DMS 273 (cell line): ENCODE measurements around the gene FXYD2.
A peak's percentile ranks its signal among the peaks of the same experiment; 100 is the strongest.

Experiments used
- DNase-seq: peaks from one replicate; lab custom pipeline; 2025; ENCODE audit not compliant: unreplicated experiment; lab: John Stamatoyannopoulos, UW

FXYD2 gene

DNA sequence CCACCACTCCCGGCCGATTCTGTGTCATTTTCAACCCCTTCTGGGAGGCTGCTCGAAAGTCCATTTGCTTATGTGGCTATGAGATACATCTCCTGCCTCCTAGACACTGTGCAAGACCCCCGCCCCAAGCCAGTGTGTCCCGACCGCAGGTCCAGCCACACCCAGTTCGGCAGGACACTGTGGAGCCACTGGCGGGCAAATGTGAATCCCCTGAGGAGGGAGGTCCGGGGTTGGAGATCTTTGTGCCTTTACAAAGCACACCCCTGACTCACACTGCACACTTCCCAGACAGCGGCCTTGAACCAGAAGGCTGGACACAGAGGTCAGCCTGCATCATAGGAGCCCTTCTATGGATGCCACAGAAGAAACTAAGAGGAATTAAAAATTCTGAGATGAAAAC is 34.5 kb upstream of the FXYD2 start:
- no peak for DNase-seq

DNA sequence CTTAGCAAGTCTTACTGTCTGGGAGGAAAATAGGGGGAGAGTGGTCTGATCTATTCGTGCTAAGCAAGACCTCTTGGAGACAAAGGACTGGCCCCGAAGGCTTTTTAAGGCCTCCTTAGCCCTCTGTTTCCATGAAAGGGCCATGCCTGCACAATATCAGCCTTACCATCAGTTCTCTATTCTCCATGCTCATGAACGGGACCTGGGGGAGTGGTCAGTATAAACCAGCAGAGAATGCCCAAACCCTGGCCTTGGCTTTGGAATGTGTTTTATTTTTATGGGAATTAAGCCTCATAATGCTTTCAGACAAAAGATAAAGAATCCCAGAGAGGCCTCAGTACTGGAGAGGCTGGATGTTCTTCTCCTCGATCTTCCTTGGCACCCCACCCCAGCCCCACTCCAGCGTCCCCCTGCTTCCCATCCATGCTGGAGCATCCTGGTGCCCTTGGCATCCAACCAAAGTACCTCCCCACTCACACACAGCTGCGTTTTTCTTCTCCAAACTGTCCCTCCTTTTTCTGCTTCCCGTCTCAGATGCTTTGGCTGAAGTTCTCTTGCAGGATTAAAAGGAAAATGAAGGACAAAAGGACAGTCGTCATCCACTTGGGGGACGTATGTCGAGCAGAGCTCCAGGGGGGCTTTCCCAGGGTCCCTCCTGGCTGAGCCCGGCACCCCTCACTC is 33.3 kb upstream of the FXYD2 start:
- no peak for DNase-seq

DNA sequence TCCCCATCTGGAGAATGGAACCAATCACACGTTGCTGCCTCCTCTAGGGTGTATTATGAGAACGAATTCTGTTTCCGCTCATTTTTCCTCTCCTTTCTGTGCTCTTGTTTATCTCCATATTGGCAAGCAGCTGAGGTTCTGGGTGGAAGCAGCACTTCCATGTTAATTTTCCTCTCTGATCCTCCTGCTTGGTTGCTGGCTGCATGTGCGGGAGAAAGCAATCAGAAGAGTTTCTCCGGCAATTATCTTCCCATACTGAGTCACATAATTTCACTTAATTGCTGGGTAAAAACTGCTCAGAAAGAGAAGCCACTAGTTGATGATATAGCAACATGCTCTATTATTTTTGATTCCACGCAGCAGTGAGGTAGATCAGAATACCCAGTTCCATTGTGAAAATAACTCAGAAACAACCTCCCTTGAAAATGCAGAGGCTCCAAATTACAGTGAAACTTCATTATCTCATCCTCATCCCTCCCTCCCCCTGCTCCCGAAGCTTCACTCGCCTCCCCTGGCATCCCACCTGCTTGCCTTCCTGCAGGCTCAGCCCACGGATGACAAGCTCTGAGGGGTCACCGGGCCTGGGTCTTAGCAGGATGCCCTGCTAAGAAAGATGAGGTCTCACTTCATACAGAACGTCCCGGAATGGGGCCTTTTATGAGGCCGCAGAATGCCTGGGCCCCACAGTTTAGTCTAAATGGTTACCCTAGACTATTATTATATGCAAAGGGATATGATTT is 31.5 kb upstream of the FXYD2 start:
- DNase-seq: no peak

DNA sequence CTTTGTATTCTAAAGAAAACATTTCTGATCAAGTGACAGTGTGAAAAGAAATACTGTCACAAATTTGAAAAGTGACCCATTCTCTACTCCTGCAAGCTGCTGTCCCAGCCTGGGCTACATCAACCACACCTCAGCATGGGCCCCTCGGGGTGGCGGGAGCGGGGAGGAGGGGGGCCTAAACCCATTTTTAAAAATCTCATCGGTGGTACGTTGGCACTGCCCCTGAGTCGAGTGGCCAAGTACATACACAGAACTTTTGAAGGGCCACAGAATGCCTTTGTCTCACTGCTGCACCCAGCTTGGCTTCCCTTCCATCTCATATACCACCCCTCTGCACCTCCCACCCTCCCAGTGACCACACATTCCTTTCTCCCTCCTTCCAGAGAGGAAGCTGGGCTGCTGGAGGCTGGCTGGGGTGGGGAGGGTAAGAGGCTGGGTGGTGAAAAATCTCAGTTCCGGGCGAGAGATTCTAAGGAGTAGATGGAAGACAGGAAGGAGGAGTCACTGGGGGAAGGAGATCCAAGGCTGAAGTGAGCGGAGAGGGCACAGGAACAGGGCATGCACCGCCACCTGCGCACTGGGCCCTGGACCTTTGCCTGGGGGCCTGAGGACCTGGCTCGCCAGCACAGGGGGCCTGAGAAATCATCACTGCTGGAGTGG is 30.8 kb upstream of the FXYD2 start:
- no peak for DNase-seq

DNA sequence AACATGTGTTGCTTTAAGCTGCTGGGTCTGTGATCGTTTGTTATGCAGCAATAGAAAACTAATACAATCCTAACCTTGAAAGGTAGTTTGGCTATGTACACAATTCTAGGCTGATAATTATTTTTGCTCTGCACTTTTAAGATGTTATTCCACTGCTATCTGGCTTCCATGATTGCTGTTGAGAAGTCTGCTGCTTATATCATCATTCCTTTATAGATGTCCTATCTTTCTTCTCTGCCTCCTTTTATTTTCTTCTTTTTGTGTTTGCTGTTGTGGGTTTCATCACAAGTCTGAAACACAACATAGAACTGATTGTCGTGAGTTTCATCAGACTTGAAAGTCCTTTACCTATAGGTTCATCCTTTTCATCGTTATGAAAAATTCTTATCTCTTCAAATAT is 27.8 kb upstream of the FXYD2 start:
- DNase-seq: no peak

DNA sequence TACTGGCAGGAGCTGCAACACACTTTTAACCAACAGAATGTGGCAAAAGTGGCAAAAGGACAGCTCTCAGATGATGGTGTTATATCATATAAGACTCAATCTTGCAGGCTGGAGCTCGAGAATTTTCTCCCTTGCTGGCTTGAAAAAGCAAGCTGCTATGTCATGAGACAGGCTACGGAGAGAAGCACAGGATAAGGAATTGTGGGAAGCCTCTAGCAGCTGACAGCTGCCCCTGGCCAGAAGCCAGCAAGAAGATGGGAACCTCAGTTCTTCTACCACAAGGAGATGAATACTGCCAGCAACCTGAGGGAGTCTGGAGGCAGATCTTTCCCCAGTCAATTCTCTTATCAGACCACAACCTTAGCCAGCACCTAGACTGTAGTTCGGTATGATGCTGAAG is 27.3 kb upstream of the FXYD2 start:
- no peak for DNase-seq

DNA sequence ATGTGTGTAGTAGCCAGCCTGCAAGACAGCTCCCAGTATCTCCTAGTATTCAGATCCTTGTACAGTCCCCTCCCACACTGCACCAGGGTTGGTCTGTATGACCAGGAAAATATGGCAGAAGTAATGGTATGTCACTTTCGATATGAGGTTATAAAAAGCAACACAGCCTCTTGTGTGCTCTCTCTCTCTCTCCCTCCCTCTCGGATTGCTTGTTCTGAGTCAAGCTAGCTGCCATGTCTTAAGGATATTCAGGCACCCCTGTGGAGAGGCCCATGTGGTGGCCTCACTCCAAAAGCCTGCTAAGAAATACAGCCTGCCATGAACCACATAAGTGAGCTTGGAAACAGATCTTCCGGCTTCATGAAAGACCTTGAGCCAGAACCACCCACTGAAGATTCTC is 26.6 kb upstream of the FXYD2 start:
- no peak for DNase-seq

DNA sequence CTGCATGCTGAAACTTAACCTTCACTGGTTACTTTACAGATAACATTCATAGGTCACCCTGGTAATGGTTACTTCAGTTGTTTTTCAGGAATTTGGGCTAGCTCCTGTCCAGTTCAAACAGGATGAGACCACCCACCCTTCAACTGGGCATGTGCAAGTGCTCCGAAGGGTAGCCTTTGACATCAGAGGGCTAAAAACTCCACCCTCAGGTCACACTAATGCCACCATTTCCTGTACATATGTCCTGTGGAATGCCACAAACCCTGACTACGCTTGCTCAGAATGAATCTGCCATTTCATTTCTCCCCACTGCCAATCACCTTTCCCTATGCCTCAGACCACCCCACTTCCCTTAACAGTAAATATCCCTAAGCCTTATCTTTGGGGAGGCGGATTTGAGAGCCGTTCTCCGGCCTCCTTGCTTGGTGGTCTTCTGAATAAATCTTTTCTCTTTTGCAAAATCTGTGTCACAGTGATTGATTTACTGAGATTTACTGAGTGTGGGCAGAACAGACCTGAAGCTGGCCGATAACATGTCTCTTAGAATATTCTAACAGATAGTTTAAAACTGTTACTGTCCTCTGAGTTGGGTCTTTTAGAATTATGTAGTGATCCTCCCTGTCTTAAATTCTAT is 25.4 kb upstream of the FXYD2 start:
- no peak for DNase-seq

DNA sequence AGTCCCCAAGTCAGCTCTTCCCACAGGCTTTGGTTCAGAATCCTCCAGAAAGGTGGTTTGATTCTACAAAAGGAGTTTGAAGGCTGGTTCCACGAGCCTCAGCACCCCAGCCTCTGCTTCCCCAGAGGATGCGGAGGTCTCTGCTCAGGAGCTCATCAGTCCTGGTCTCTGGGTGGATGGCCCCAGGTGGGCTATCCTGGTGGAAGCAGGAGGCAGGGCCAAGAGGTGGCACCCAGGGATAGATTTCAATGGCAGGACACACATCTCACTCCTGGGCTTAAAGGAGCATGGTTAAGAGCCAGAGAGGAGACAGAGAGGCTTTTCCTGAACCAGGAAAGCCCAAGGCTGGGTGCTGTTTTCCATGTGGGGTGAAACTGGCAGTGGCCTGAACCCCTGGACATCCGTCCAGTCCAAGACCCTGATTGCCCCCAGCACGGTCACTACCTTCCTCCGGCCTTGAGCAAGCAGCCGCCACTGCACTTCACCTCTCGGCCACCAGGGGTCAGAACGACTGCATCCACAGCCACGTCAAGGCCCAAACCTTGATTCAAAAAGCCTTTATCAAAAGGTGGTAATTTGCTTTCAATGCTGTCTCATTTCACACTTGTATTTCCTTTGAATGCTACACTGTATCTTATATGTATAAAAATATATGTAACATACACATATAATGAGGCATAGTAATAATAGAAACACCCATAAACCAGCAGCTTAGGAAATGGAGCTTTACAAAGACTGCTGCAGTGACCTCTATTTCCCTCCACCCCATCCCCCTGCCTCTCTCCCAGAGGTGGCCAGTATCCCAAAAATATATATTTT is 19.3 kb upstream of the FXYD2 start:
- peak; percentile 75 for DNase-seq

DNA sequence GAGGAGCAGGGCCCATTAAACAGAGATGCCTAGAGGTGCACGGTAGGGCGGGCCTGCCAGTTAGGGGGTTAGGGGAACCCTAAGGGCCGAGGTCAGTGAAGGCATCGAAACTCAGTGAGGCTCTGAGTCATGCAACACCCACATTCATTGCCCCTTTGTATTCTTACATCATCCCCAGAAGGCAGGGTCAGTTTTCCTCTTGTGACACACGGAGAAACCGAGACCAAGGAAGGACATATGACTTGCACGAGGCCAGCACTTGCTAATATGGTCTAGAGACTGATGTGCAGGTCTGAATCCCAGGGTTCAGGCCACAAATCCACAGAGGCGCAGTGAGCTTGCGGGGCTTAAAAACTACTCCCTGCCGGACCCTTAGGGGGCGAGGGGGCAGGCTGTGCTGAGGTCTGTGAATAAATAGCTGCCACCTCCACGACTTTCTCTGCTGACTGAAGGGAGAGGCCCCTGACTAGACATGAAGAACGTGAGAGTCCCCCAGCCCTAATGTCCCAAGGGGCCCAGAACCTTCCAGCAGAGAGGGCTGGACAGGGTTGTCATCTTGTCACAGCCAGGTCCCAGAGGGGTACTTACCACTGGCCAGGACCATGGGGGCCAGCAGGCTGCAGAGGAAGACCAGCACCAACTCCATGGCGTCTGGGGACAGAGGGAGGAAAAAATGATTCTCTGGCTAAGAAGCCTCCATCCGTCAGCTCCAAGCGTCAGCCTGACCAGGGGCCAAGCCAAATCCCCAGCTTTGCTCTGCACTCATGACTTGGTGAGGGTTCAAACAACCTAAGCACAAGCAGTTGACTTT is 17.8 kb upstream of the FXYD2 start:
- no peak for DNase-seq

DNA sequence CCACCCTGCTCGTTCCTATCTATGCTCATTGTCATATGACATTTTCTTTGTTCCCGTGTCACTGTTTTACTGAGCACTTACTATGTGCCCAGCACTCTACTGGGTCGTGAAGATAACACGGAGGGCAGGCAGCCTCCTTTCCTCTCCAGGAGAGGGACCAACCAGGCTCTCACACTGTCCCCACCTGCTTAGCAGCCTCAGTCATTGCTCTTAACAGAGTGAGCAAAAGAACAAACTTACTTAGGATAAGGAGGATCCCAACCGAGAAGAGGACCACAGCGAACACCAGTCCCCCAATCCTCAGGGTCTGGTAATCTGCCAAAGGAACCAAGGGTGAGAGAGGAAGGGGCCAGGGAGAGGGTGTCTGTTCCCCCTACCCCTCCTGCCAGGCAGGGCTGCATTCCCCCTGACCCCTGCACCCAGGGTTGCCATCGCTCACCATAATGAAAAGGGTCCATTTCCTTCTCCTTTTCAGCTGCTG is 17.0 kb upstream of the FXYD2 start:
- DNase-seq: no peak

DNA sequence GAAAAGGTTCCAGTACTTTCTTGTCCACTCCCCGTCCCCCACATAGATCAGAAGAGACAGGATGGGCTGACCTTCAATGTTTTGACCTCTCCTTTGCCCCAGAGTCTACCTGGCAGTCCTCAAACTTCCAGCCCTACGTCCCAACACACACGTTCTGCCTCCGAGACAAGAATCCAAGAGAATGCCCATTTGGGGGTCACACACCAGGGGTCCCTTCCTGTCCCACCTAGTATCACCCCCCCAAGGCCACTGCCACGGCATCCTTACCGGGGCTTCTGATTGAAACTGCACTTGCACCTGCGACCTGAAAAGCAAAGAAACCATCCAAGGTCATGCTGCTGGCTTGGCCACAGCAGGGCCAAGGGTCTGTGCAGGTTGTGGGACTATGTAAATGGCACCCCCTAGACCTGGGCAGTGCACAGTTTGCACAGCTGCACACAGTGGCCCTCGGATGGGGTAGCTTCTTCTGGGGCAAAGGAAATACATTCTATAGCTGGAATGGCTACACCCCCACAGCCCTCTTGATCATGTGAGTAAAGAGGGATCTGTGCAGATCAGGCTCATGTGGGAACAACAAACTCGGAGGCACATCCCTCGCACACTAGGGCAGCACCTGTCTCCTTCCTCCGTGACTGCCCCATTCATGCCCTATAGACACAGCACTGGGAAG is 16.5 kb upstream of the FXYD2 start:
- DNase-seq: no peak

DNA sequence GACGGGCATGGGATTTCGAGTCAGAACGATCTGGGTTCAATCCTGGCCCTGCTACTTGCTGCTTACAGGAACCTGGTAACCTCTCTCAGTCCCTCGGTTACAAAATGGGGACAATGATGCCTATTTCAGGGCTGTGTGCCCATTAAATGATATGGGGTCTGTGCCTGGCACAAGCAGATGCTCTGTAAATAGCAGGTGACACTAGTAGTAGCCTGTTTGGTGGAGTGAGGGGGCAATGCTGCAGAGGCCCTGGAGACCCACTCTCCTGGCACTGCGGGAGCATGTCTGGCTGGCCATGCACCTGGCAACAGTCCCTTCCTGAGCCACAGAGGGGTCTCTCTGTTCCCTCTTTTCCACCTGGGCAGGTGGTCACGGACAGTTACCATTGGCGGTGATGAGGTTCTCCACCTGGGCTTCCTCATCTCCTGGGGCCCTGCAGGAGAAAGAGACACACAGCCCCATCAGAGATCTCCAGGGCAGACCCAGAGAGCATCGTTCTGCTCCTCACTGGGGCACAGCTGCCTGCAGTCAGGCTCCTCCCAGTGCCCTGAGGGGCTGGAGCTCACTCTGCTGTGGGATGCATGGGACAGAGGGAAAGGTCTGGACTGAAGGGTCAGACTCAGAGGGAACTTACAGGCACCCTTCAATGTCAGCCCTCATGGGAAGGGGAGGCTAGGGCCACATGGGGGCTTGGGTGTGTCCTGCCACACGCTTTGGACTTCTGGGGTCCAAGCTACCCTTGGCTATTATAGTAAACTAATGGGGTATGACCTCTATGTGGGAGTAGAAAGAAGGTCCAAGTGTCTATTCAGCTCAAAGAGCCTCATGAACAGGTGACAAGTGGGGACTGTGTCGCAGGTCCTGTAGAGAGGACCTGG is 15.6 kb upstream of the FXYD2 start:
- no peak for DNase-seq

DNA sequence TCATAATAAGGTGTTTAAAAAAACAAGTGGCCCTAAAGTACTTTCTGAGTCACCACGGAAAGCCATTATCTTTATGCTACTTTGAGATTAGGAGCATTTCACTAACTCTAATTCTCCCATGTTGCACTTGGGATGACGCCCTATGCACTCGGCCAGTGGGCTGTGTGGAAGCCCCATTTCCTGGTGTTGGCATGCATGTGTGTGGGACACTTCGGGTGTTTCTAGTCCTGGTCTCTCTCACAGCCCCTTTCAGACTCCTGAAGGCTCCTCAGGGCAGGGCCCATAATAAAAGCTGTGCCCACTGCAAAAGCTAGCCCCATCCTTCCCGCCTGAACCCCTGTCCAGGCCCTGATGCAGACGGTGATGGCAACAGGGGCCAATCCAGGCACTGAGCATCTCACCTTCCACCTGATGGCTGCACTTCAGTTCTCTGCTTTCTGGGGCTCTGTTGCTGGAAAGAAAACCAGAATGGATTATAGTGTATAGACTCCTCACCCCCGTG is 14.9 kb upstream of the FXYD2 start:
- DNase-seq: no peak

DNA sequence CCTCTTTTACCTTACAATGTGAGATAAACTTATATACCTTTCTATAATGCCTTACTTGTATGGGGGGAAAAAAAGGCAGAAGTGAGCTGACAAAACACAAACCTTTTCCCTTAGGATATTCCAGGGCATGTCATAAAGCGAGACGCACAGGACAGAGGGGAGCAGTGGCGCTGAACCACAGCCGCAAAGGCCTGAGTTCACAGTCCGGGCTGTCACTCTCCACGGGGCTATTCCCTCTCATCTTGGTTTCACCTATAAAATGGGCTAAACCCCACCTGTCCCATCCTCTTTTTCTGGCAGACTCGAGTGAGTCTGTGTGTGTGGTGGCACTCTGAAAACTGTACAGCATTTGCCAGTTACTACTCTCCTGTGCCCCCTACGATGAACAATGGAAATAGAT is 14.4 kb upstream of the FXYD2 start:
- DNase-seq: no peak

DNA sequence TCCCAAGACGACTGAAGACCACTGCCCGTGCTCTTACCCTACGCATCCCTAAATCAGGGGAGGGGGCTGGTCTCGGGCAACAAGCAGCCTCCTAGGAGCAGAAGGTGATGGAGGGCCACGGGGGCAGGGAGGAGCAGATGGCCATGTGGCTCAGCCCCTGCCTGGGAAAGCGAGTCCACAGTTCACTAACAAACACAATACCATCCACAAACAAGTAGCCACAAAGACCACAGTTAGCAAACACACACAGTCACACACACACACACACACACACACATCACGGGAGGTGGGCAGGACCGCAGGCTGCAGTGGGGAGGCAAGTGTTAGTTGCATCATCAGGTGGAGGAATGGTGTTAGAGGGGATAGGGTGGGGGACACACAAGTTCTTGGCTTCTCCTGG is 13.2 kb upstream of the FXYD2 start:
- no peak for DNase-seq

DNA sequence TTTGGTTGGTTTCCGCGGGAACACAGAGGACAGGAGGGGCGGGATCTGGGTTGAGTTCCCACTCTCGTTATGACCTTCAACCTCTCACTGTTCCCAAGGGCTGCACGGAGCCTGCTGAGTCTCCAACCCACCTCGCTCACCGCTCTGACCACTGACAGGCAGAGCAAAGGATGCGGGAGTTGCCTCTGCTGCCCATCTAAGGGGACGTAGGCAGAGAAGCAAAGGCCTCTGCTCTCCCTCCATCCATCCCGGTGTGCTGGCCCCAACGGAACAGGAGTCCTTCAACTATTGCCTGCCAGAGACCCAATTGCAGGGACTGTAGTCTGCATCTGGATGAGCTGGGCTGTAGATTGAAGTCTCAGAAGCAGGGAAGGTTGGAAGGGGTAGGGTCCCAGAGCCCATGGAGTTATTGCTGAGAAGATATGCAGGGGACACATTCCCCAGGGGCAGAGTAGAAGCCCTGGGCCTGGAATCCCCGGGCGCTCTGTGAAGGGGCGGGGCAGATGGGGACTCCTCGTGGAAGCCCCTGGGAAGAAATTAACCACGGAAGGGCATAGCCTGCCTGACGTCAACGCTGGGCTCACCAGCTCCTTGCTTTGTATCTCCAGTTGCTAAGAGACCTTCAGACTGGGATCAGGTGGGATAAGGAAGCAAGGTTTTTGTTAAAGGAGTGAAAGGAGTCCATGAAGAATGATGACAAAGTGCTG is 12.7 kb upstream of the FXYD2 start:
- no peak for DNase-seq
